ENCODE data around the gene RABL6. TPM values are rescaled to one million over a fixed set of nuclear protein-coding genes. Genes with fewer than 3 reads are reported as not detected.

Gene RABL6
- total RNA-seq, 1 donor = 49.8 TPM

DNA sequence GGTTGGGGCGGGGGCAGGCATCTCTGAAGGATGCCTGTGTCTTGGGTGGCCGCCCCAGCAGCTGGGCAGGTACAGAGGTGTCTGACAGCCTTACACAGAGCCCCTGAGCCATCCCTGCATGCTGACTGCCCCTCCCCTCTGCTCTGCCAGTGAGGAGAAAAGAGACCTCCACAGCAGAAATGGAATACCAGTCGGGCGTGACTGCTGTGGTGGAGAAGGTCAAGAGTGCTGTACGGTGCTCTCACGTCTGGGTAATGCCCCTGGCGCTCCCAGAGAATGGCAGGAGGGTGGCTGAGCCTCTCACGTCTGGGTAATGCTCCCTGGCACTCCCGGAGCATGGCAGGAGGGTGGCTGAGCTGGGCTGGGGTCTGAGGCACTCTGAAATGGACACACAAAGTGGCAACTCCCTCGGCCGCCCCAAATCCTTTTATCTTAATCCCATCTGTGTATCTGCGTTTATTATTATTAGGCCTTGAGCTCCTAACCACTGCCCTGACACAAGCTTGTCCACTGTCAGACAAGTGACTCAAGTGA is 2.5 kb upstream of the RABL6 start:
- TF ChIP-seq, protein P1, sequence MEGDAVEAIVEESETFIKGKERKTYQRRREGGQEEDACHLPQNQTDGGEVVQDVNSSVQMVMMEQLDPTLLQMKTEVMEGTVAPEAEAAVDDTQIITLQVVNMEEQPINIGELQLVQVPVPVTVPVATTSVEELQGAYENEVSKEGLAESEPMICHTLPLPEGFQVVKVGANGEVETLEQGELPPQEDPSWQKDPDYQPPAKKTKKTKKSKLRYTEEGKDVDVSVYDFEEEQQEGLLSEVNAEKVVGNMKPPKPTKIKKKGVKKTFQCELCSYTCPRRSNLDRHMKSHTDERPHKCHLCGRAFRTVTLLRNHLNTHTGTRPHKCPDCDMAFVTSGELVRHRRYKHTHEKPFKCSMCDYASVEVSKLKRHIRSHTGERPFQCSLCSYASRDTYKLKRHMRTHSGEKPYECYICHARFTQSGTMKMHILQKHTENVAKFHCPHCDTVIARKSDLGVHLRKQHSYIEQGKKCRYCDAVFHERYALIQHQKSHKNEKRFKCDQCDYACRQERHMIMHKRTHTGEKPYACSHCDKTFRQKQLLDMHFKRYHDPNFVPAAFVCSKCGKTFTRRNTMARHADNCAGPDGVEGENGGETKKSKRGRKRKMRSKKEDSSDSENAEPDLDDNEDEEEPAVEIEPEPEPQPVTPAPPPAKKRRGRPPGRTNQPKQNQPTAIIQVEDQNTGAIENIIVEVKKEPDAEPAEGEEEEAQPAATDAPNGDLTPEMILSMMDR (IDR thresholded peaks at IDR 0.05; ENCODE audit: insufficient read depth, low read length) = no peak
- no peak for DNase-seq (ENCODE audit: low read depth)

DNA sequence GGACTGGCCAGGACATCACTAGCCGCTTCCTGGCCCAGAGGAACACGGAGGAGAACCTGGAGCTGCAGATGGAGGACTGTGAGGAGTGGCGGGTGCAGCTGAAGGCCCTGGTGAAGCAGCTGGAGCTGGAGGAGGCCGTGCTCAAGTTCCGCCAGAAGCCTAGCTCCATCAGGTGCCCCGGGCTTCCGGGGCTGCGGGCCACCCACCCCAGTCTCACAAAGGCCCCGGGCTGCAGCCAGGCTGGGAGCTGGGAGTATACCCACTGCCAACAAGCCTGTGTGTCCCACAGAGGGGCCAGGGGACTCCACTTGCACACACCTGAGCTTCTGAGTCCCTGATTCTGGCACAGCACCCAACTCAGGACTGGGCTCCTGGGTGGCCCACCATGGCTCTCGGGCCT is 1.7 kb upstream of the RABL6 start:
- H3K4me3 ChIP-seq (ENCODE audit: low read depth, low read length) = no peak overlapping the region
- DNase-seq (ENCODE audit: low read depth) = no peak
- TF ChIP-seq, protein P1 (IDR thresholded peaks at IDR 0.05; ENCODE audit: insufficient read depth, low read length) = no peak

More for the DNA sequence above, 2.5 kb upstream of the RABL6 start:
- H3K4me3 ChIP-seq (ENCODE audit: low read depth, low read length) = no peak overlapping the region

DNA sequence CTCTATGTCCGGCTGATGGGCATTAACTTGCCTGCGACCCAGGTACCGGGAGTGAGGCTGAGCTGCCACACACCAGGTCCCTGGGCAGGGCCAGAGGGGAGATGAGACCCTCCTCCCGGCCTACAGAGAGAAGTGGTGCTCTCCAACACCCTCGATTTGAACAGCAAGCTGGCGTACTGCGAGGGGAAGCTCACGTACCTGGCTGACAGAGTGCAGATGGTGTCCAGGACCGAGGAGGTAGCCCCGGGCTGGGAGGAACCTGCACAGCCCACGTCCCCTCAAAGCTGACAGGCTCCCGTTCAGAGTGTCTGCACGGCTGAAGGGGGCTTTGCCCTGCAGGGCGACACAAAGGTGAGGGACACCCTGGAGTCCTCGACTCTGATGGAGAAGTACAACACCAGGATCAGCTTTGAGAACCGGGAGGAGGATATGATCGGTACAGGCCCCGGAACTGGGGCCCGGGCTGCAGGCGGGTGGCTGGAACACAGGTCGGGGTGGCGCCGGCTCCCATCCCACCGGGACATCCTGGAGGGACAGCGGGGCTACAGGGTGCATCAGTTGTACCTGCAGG is 1.0 kb upstream of the RABL6 start:
- TF ChIP-seq, protein P1 (IDR thresholded peaks at IDR 0.05; ENCODE audit: insufficient read depth, low read length) = no peak
- peak overlapping the region; percentile 75 for H3K4me3 ChIP-seq (ENCODE audit: low read depth, low read length)
- DNase-seq (ENCODE audit: low read depth) = no peak

DNA sequence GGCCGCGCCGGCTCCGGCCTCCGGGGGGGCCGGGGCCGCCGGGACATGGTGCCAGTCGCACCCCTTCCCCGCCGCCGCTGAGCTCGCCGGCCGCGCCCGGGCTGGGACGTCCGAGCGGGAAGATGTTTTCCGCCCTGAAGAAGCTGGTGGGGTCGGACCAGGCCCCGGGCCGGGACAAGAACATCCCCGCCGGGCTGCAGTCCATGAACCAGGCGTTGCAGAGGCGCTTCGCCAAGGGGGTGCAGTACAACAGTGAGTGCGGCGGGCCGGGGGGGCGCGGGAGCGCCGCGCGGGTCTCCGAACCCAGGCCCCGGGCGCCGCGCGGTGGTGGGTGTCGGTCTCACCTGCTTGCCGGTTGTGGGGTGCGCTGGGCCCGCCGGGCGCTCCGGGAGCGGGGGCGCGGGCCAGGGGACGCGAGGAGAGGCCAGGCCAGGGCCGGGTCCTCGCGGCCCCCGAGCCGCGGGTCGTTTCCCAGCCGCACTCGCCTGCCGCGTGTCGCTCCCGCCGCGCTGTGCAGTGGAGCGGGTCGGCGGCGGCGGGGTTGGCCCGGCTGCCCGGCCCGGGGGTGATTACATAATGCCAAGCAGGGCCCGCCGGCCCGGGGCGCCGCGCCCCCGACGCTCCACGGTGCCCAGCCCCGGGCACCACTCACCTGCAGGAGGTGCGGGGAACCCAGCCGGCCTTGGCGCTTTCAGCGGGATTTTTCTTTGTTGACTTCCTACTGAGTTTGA is 492 bp downstream of the RABL6 start:
- H3K4me3 ChIP-seq (ENCODE audit: low read depth, low read length) = peak overlapping the region; percentile 84
- DNase-seq (ENCODE audit: low read depth) = no peak
- TF ChIP-seq, protein P1 (IDR thresholded peaks at IDR 0.05; ENCODE audit: insufficient read depth, low read length) = no peak

DNA sequence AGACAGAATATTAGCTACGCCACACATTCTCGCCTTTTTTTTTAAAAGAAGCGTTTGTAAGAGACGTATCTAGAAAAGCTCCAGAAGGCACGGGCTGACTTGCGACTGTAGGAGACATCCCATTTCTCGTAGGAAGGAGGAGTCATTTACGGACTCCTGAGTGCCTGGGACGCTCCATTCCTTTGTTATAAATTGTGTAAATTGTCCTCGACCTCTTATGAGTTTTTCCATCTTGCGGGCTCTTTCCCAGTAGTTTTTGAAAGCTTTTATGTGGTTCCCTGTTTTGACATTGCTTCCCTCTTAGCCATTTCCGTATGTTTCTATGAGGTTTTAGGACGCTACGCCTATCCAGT is 1.0 kb downstream of the RABL6 start:
- peak overlapping the region; percentile 84 for H3K4me3 ChIP-seq (ENCODE audit: low read depth, low read length)
- DNase-seq (ENCODE audit: low read depth) = peak; percentile 51
- TF ChIP-seq, protein P1 (IDR thresholded peaks at IDR 0.05; ENCODE audit: insufficient read depth, low read length) = no peak

DNA sequence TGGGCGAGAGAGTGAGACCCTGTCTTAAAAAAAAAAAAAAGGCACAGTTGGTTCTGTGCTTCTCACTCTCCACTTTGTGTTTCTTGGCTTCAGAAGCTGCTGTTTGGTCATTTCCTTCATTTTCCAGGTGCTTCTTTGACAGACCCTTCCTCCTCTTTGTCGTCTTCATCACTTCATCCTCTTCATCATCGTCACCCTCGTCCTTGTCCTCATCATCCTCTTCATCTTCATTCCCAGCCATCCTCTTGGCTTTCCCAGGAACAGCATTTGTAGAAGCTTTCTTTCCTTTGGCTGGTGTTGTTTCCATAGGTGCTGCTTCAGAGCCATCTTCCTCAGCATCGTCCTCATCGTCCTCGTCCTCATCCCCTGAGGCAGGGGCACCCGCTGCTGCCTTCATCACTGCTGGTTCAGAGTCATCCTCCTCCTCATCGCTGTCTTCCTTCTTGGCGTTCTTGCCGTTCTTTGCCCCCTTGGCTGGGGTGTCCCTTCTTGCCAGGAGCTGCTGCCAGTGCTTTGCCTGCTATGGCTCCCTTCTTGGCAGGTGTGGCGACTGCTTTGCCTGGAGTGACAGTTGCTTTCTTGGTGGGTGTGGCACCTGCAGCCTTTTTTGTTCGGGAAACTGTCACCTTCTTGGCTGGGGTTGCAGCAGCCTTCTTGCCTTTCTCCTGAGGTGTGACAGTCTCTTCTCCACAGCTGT is 7.1 kb downstream of the RABL6 start:
- TF ChIP-seq, protein P1 (IDR thresholded peaks at IDR 0.05; ENCODE audit: insufficient read depth, low read length) = no peak
- no peak for DNase-seq (ENCODE audit: low read depth)
- no peak overlapping the region for H3K4me3 ChIP-seq (ENCODE audit: low read depth, low read length)

All from fibroblast of the aortic adventitia (primary cell).